ENCODE data around the gene BTG3.

Gene BTG3

GRCh38 chr21:17585875-17586450, 26.7 kb downstream of the BTG3 start:
- peak; percentile 44 for DNase-seq (ENCODE audit: low spot score)

GRCh38 chr21:17583898-17584297, 28.8 kb downstream of the BTG3 start:
- DNase-seq (ENCODE audit: low spot score): no peak

- no peak for DNase-seq (ENCODE audit: low spot score)
Measured at GRCh38 chr21:17580319-17580718, 32.4 kb downstream of the BTG3 start.

- DNase-seq (ENCODE audit: low spot score): no peak
Measured at GRCh38 chr21:17578876-17579275, 33.8 kb downstream of the BTG3 start.

- no peak for DNase-seq (ENCODE audit: low spot score)
Measured at GRCh38 chr21:17578162-17578561, 34.5 kb downstream of the BTG3 start.

- DNase-seq (ENCODE audit: low spot score): no peak
Measured at GRCh38 chr21:17577701-17578100, 35.0 kb downstream of the BTG3 start.

GRCh38 chr21:17576080-17576835, 36.4 kb downstream of the BTG3 start:
- DNase-seq (ENCODE audit: low spot score): peak; percentile 11

GRCh38 chr21:17575076-17575475, 37.6 kb downstream of the BTG3 start:
- no peak for DNase-seq (ENCODE audit: low spot score)

GRCh38 chr21:17572431-17572830, 40.3 kb downstream of the BTG3 start:
- no peak for DNase-seq (ENCODE audit: low spot score)

- no peak for DNase-seq (ENCODE audit: low spot score)
Measured at GRCh38 chr21:17570786-17571185, 41.9 kb downstream of the BTG3 start.

GRCh38 chr21:17560377-17561025, 52.2 kb downstream of the BTG3 start:
- DNase-seq (ENCODE audit: low spot score): no peak

- DNase-seq (ENCODE audit: low spot score): peak; percentile 29
Measured at GRCh38 chr21:17554679-17555465, 57.8 kb downstream of the BTG3 start.

GRCh38 chr21:17554120-17554519, 58.6 kb downstream of the BTG3 start:
- DNase-seq (ENCODE audit: low spot score): no peak

GRCh38 chr21:17552410-17552809, 60.3 kb downstream of the BTG3 start:
- no peak for DNase-seq (ENCODE audit: low spot score)

- DNase-seq (ENCODE audit: low spot score): no peak
Measured at GRCh38 chr21:17550671-17551308, 61.9 kb downstream of the BTG3 start.

GRCh38 chr21:17548262-17548661, 64.4 kb downstream of the BTG3 start:
- DNase-seq (ENCODE audit: low spot score): no peak

GRCh38 chr21:17545007-17545406, 67.7 kb downstream of the BTG3 start:
- DNase-seq (ENCODE audit: low spot score): no peak
